Renal pelvis (tissue), 4 donors: ENCODE results near the gene NR6A1. TPM values are rescaled to one million over a fixed set of nuclear protein-coding genes. Genes with fewer than 3 reads are reported as not detected.
"Not testable (repeated sequence)": the region's sequence is repeated elsewhere in the genome, so short reads cannot be mapped to it uniquely, and the experiment has no call there.

Experiments
- DNase-seq: peaks from one replicate; pipeline ENCODE4 v3.0.0-alpha.2; 2013
- polyA plus RNA-seq, 3 donors: library from polyadenylated mRNA; unstranded; fragments of 120-200 nt; gene quantifications; one replicate each; pipeline ENCODE4 v1.2.1, GENCODE V29; 2013; ENCODE audit not compliant: insufficient read length in 3 of 3

Gene NR6A1
- polyA plus RNA-seq, 3 donors, result 1.0 to 1.9 (median 1.6) TPM

- no peak for DNase-seq
Observed at GRCh38 chr9:124761710-124762109, 9.4 kb downstream of the NR6A1 start.

- no peak for DNase-seq
Observed at GRCh38 chr9:124761196-124761595, 9.9 kb downstream of the NR6A1 start.

GRCh38 chr9:124760719-124761118, 10.4 kb downstream of the NR6A1 start:
- DNase-seq, result no peak

GRCh38 chr9:124759327-124759726, 11.8 kb downstream of the NR6A1 start:
- DNase-seq, result no peak

- no peak for DNase-seq
Observed at GRCh38 chr9:124758691-124759090, 12.4 kb downstream of the NR6A1 start.

- DNase-seq, result no peak
Observed at GRCh38 chr9:124758061-124758460, 13.1 kb downstream of the NR6A1 start.

GRCh38 chr9:124757616-124758015, 13.5 kb downstream of the NR6A1 start:
- no peak for DNase-seq

- DNase-seq, result no peak
Observed at GRCh38 chr9:124756011-124756410, 15.1 kb downstream of the NR6A1 start.

GRCh38 chr9:124755061-124755460, 16.1 kb downstream of the NR6A1 start:
- no peak for DNase-seq

- no peak for DNase-seq
Observed at GRCh38 chr9:124754289-124754688, 16.8 kb downstream of the NR6A1 start.

GRCh38 chr9:124752967-124753366, 18.1 kb downstream of the NR6A1 start:
- no peak for DNase-seq

GRCh38 chr9:124749781-124750180, 21.3 kb downstream of the NR6A1 start:
- no peak for DNase-seq

GRCh38 chr9:124749284-124749683, 21.8 kb downstream of the NR6A1 start:
- DNase-seq, result no peak

- DNase-seq, result no peak
Observed at GRCh38 chr9:124747065-124747464, 24.0 kb downstream of the NR6A1 start.

GRCh38 chr9:124743686-124744348, 27.3 kb downstream of the NR6A1 start:
- no peak for DNase-seq

- no peak for DNase-seq
Observed at GRCh38 chr9:124742940-124743339, 28.2 kb downstream of the NR6A1 start.

- no peak for DNase-seq
Observed at GRCh38 chr9:124741662-124742061, 29.4 kb downstream of the NR6A1 start.

GRCh38 chr9:124741149-124741548, 30.0 kb downstream of the NR6A1 start:
- DNase-seq, result no peak

GRCh38 chr9:124739360-124739759, 31.8 kb downstream of the NR6A1 start:
- no peak for DNase-seq

- DNase-seq, result not testable (repeated sequence)
Observed at GRCh38 chr9:124738075-124738474, 33.0 kb downstream of the NR6A1 start.

- no peak for DNase-seq
Observed at GRCh38 chr9:124735121-124735520, 36.0 kb downstream of the NR6A1 start.

GRCh38 chr9:124734741-124735083, 36.4 kb downstream of the NR6A1 start:
- DNase-seq, result not testable (repeated sequence)

GRCh38 chr9:124733964-124734740, 37.0 kb downstream of the NR6A1 start:
- DNase-seq, result no peak

- DNase-seq, result no peak
Observed at GRCh38 chr9:124730772-124731171, 40.3 kb downstream of the NR6A1 start.
